ENCODE measurements around the gene KIF11.
"Not testable (repeated sequence)": the region's sequence is repeated elsewhere in the genome, so short reads cannot be mapped to it uniquely, and the experiment has no call there.

KIF11 gene

GRCh38 chr10:92573091-92573797 lies 19.7 kb upstream of the KIF11 start:
- DNase-seq (ENCODE audit: low read depth, low spot score) = no peak
- Histone ChIP-seq H3K36me3 (ENCODE audit: insufficient read depth, insufficient read length, low read length) (peaks cover 15% of the 10 kb centered on the region), H3K27me3 (ENCODE audit: insufficient read depth, insufficient read length) (no peaks in the 10 kb centered on the region), H3K9me3 (ENCODE audit: insufficient read depth, low read length) (no peaks in the 10 kb centered on the region), H3K4me1 (ENCODE audit: insufficient read depth, insufficient read length) (no peaks in the 10 kb centered on the region), H3K9ac (ENCODE audit: insufficient read length, low read depth) (peak overlapping the region; percentile 92), H3K4me3 (ENCODE audit: insufficient read length, low read depth) (peak overlapping the region; percentile 84)
- TF ChIP-seq SUZ12 (IDR thresholded peaks at IDR 0.05; ENCODE audit: extremely low read depth, insufficient read depth, insufficient read length) = no peak
- TF ChIP-seq YY1 (IDR thresholded peaks at IDR 0.05; ENCODE audit: insufficient read depth, insufficient read length) = no peak
- no peak for TF ChIP-seq ZNF274 (IDR thresholded peaks at IDR 0.05; ENCODE audit: low read depth, low read length)

- Histone ChIP-seq H3K4me3 (ENCODE audit: insufficient read length, low read depth) (peak within 1 kb of the TSS; percentile 84), H3K27me3 (ENCODE audit: insufficient read depth, insufficient read length) (no peaks in the 10 kb centered on the region), H3K4me1 (ENCODE audit: insufficient read depth, insufficient read length) (no peaks in the 10 kb centered on the region), H3K9ac (ENCODE audit: insufficient read length, low read depth) (peak within 1 kb of the TSS; percentile 92), H3K9me3 (ENCODE audit: insufficient read depth, low read length) (no peaks in the 10 kb centered on the region), H3K36me3 (ENCODE audit: insufficient read depth, insufficient read length, low read length) (peaks cover 15% of the 10 kb centered on the region)
- DNase-seq (ENCODE audit: low read depth, low spot score) = peak; percentile 79
- TF ChIP-seq SUZ12 (IDR thresholded peaks at IDR 0.05; ENCODE audit: extremely low read depth, insufficient read depth, insufficient read length) (no peak), YY1 (IDR thresholded peaks at IDR 0.05; ENCODE audit: insufficient read depth, insufficient read length) (no peak), ZNF274 (IDR thresholded peaks at IDR 0.05; ENCODE audit: low read depth, low read length) (no peak)
Measured at GRCh38 chr10:92573798-92574547, 19.0 kb upstream of the KIF11 start, which contains the start of gene IDE. TSS of gene IDE (minus strand) at chr10:92574093. CDS start at chr10:92574019, 74 bp downstream.

- Histone ChIP-seq H3K27me3 (ENCODE audit: insufficient read depth, insufficient read length) (no peaks in the 10 kb centered on the region), H3K9ac (ENCODE audit: insufficient read length, low read depth) (peak overlapping the region; percentile 92)
- DNase-seq (ENCODE audit: low read depth, low spot score) = no peak
Measured at GRCh38 chr10:92574548-92575261, 18.2 kb upstream of the KIF11 start.

GRCh38 chr10:92575961-92576360 lies 17.0 kb upstream of the KIF11 start:
- no peak for DNase-seq (ENCODE audit: low read depth, low spot score)
- Histone ChIP-seq H3K27me3 (ENCODE audit: insufficient read depth, insufficient read length) (no peaks in the 10 kb centered on the region), H3K9me3 (ENCODE audit: insufficient read depth, low read length) (no peaks in the 10 kb centered on the region), H3K4me3 (ENCODE audit: insufficient read length, low read depth) (no peak overlapping the region), H3K36me3 (ENCODE audit: insufficient read depth, insufficient read length, low read length) (peaks cover 4% of the 10 kb centered on the region), H3K9ac (ENCODE audit: insufficient read length, low read depth) (no peak overlapping the region), H3K4me1 (ENCODE audit: insufficient read depth, insufficient read length) (no peaks in the 10 kb centered on the region)
- no peak for TF ChIP-seq SUZ12 (IDR thresholded peaks at IDR 0.05; ENCODE audit: extremely low read depth, insufficient read depth, insufficient read length)
- no peak for TF ChIP-seq YY1 (IDR thresholded peaks at IDR 0.05; ENCODE audit: insufficient read depth, insufficient read length)
- TF ChIP-seq ZNF274 (IDR thresholded peaks at IDR 0.05; ENCODE audit: low read depth, low read length) = no peak

More at GRCh38 chr10:92574548-92575261, 18.2 kb upstream of the KIF11 start:
- Histone ChIP-seq H3K4me3 (ENCODE audit: insufficient read length, low read depth) (peak overlapping the region; percentile 84), H3K9me3 (ENCODE audit: insufficient read depth, low read length) (no peaks in the 10 kb centered on the region), H3K4me1 (ENCODE audit: insufficient read depth, insufficient read length) (no peaks in the 10 kb centered on the region), H3K36me3 (ENCODE audit: insufficient read depth, insufficient read length, low read length) (peaks cover 7% of the 10 kb centered on the region)
- TF ChIP-seq YY1 (IDR thresholded peaks at IDR 0.05; ENCODE audit: insufficient read depth, insufficient read length) = no peak

GRCh38 chr10:92582347-92582746 lies 10.6 kb upstream of the KIF11 start:
- H3K4me1 ChIP-seq (ENCODE audit: insufficient read depth, insufficient read length); H3K9me3 ChIP-seq (ENCODE audit: insufficient read depth, low read length); H3K4me3 ChIP-seq (ENCODE audit: insufficient read length, low read depth); DNase-seq (ENCODE audit: low read depth, low spot score); H3K27me3 ChIP-seq (ENCODE audit: insufficient read depth, insufficient read length); H3K36me3 ChIP-seq (ENCODE audit: insufficient read depth, insufficient read length, low read length); H3K9ac ChIP-seq (ENCODE audit: insufficient read length, low read depth): not testable (repeated sequence)

- no peak for TF ChIP-seq SUZ12 (IDR thresholded peaks at IDR 0.05; ENCODE audit: extremely low read depth, insufficient read depth, insufficient read length)
- Histone ChIP-seq H3K9ac (ENCODE audit: insufficient read length, low read depth) (peak overlapping the region; percentile 17), H3K9me3 (ENCODE audit: insufficient read depth, low read length) (no peaks in the 10 kb centered on the region), H3K36me3 (ENCODE audit: insufficient read depth, insufficient read length, low read length) (no peaks in the 10 kb centered on the region), H3K4me1 (ENCODE audit: insufficient read depth, insufficient read length) (no peaks in the 10 kb centered on the region), H3K27me3 (ENCODE audit: insufficient read depth, insufficient read length) (no peaks in the 10 kb centered on the region), H3K4me3 (ENCODE audit: insufficient read length, low read depth) (peak overlapping the region; percentile 30)
- no peak for DNase-seq (ENCODE audit: low read depth, low spot score)
Measured at GRCh38 chr10:92590623-92591549, 2.0 kb upstream of the KIF11 start.
